Stimulated activated CD8-positive, alpha-beta memory T cell treated with anti-CD3 and anti-CD28 coated beads, Interleukin-4, amount 100 ng/mL, for 24 hours (primary cell): Measurements from ENCODE around the gene NELFE.

Experiments used
- DNase-seq: peaks from one replicate; pipeline ENCODE4 v3.0.0-alpha.2; 2020; ENCODE audit warnings: low read depth

NELFE gene

DNA sequence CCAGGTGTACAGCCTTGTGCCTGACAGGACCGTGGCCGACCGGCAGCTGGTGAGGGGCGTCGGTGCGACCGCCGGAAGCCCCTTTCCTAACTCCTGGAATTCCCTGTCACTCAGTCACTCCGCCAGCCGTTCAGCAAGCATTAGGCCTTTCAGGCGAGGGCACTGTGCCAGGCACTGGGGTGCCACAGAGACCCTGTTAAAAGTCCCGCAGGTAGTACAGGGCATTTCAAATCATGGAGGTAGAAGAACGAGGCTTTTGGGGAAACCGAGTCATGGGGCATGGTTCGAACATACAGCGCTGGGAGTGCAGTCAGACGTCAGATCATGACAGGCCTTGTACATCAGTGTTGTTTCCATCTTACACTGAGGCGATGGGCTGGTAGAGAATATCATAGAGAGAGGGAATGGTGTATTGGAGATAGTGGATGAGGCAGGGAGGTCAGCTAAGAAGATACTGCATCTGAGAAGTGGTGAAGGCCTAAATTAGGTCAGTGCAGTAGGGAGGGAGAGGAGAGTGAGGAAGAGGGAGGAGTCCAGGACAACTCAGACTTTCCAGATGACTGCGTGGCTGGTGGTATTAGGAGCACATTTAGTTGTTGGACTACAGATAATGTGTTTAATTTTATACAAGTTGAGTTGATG, 14.1 kb upstream of the NELFE start:
- no peak for DNase-seq

DNA sequence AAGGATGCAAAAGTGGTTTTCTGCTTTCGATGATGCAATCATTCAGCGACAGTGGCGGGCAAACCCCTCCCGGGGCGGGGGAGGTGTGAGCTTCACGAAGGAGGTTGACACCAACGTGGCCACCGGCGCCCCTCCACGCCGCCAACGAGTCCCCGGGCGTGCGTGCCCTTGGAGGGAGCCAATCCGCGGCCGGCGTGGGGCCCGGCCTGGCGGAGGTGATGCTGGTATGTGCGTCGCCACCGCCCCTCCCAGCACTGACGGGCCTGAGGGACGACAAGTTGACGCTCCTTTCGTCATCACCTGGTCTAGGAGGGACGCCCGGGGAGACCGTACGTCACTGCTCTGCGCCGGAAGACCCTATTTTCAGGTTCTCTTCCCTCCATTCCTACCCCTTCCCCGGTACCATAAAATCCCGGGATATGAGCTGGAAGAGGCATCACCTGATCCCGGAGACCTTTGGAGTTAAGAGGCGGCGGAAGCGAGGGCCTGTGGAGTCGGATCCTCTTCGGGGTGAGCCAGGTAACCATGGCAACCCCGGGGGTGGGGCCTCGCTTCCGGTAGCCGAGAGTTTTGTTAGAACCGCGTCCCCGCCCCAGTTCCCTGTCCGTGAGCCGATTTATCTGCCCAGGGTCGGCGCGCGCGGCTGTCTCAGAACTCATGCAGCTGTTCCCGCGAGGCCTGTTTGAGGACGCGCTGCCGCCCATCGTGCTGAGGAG, 13.4 kb upstream of the NELFE start, which contains the start of gene DXO:
Gene DXO (minus strand): TSS at position 146 of the 716 bp plus-strand sequence. CDS start 463 bp downstream, outside the sequence.
- DNase-seq = peak; percentile 96

DNA sequence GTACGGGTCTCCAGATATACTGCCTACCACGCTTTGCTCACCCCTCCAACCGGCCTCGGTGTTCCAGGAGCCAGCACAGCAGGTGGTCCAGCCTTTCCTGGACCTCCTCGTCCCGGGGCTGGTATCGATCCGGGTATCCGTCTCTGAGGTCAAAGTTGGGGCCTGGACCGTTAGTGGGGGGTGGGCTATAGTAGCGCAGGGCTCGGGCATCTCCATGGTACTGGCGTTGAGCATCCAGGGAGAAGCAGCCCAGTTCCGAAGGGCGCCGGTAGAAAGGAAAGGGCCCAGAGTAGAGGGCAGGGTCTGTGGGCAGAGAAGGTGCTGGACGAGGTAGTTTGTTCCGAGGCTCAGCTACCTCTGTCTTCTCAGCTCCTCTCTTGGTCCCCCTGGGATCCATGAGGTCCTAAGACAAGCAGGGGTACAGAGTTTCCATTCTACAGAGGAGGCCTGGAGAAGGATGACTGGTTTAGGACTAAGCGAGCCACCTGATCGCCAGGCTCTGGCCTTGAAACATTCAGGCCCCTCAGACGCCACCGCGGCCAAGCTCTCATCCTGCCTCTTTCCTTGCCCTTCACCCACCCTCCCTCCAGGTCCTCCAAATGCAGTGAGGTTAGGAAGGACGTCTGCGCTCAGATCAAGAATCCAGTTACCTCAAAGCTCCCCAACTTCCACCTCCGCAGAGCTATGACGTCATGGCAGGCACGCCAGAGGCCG, 12.7 kb upstream of the NELFE start:
- no peak for DNase-seq

DNA sequence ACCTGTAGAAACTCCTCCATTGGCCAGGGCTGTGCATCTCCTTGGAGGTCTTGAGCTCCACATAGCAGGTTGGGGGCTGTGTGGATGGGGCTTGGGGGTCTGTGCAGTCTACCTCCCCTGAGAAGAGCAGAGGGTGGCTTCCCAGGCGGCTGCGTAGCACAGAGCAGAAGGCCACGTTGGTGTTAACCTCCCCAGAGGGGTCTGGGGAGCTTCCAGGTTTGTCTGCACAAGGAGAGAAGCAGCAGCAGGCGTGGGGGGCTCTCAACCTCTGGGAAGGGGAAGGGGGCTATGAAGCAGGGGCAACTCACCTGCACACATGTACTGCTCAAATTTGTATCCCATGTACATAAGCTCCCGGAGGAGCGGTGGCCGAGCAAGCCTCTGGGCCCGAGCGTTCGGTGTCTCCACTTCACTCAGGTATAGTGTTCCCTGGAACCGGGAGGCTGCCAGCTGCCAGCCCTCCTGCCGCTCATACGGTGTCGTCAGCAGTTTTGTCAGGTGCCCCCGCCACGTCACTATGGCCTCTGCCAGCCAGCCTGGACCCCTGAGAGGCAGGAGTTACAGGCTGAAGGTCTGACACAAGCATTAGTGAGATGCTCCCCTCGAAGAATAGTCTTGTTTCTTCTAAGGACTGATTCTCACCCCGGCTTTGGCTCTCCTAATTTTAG, 12.0 kb upstream of the NELFE start:
- DNase-seq = no peak

DNA sequence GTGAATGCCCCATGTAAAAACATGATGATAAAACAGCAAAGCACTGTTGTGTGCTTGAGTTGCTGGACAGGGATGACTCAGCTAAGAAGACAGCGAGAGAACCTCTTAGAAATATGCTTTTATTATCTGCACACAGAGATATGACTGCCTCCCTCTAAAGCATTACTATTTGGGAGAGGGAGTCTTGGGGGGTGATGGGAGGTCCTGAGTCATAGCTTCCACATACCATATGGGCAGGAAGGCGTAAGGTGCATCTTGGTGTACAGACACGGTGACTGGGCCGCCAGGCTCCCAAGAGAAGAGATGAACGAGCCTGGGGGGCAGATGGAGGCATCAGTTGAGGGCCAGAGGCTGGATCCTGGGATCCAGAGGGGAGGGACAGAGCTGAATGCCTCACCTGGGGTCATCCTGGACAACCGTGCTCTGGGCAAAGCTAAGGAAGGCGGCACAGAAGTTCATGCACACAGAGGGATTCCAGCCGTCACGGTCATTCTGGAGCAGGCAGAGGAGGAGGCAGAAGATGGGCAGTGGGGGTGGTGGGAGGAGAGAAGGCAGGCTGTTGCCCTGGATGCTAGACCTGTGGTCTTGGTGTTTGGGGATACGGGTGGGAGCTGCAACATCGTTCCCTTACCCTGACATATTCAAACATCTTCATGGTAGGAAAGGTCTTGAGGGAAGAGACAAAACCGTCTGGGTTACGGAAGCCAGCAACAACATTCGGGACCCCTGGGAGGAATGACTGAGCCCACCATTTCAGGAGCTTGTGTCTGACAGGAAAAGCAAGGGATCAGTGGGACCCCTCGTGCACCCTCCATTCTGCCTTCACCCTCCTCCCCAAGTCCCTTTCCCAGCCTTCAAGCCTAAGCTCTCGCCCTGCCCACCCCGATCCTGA, 11.2 kb upstream of the NELFE start:
- DNase-seq = no peak

DNA sequence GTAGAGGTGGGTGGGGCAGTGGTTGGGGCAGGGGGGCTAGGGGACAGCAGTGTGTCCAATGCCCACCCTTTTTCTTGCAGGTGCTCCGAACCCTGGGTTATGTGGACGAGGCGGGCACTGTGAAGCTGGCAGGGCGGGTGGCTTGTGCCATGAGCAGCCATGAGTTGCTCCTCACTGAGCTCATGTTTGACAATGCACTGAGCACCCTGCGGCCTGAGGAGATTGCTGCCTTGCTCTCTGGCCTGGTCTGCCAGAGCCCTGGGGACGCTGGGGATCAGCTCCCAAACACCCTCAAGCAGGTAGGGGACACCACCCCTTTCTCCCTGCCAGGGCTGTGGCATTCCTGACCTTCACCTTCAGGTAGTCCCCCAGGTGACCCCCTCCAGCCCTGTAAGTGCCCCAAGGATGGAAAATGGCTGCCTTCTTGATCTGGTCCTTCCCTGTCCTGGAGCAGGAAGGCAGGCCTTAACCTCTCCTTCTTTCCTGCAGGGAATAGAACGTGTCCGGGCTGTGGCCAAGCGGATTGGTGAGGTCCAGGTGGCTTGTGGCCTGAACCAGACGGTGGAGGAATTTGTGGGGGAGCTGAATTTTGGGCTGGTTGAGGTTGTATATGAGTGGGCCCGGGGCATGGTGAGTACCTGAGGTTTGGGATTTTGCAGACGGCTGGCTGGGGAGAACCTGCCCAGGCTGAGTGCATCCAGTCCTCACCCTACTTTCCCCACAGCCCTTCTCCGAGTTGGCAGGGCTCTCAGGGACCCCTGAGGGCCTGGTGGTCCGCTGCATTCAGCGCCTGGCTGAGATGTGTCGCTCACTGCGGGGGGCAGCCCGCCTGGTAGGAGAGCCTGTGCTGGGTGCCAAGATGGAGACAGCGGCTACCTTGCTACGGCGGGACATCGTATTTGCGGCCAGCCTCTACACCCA, 10.3 kb upstream of the NELFE start:
- no peak for DNase-seq

DNA sequence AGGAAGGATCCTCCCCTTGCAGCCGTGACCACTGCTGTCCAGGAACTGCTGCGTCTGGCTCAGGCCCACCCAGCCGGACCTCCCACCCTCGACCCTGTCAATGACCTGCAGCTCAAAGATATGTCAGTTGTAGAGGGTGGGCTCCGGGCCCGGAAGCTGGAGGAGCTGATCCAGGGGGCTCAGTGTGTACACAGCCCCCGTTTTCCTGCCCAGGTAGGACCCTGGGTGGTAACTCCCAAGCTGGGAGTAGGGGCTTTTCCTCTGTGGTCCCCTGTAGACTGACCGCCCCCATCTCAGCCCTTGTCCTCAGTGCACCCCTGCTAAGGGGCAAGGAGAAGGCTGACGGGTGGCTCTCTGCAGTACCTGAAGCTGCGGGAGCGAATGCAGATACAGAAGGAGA, 9.6 kb upstream of the NELFE start:
- DNase-seq = no peak

DNA sequence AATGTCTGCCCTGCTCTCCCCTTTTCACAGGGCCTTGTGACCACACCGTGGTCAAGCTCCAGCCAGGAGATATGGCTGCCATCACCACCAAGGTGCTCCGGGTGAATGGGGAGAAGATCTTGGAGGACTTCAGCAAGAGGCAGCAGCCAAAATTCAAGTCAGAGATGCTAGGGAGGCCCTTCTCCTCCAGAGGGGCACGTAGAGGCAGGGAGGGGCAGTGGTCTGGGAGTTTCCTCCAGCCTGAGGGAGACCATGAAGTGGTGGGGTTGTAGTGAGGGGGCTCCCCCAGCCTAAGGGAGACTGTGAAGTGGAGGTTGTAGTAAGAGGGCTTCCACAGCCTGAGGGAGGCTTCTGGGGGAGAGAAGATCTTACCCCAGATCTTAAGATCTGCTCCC, 9.2 kb upstream of the NELFE start:
- no peak for DNase-seq

DNA sequence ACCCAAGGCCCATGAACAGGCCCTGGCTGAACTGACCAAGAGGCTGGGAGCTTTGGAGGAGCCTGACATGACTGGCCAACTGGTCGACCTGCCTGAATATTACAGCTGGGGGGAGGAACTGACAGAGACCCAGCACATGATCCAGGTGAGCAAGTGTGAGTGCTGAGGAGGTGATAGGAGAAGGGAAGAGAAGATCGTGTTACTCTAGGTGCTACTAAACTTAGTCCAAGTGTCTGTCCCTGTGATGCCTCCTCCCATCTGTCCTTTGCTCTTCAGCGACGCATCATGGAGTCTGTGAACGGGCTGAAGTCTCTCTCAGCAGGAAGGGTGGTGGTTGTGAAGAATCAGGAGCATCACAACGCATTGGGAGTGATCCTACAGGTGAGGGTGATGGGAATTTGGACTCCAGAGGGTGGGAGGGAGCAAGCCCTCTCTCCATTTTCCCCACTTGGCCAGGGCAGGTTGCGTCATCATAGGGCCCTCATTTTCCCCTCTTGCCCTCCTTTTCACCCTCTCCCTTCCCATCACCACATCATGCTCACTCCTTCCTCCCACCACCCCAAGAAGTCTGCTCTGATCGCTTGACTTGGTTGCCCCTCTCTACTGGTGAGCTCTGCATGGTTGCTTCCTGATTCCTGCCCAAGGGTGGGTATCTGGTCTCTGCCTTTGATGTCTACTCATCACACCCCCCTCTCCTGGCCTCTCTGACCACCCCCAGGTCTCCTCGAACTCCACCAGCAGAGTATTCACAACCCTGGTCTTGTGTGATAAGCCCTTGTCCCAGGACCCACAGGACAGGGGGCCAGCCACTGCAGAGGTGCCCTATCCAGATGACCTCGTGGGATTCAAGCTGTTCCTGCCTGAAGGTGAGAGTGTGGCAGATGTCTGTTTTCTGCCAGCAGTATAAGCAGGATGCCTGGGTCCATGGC, 8.5 kb upstream of the NELFE start:
- no peak for DNase-seq

DNA sequence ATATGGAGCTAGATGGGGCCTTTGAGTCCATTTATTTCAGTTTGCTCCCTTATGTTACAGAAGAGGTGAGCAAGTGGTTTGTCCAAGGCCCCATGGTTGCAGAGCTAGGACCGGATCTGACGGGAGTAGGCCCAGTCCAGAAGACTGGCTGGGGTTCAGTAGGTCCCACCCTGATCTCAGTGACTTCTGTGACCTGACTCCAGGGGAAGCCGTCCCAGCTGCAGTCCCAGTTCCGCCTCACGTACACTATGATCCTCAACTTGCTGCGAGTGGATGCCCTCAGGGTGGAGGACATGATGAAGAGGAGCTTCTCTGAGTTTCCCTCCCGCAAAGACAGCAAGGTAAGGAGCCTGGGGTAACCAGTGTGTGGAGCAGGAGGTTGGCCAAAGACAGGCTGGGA, 7.7 kb upstream of the NELFE start:
- DNase-seq = no peak

DNA sequence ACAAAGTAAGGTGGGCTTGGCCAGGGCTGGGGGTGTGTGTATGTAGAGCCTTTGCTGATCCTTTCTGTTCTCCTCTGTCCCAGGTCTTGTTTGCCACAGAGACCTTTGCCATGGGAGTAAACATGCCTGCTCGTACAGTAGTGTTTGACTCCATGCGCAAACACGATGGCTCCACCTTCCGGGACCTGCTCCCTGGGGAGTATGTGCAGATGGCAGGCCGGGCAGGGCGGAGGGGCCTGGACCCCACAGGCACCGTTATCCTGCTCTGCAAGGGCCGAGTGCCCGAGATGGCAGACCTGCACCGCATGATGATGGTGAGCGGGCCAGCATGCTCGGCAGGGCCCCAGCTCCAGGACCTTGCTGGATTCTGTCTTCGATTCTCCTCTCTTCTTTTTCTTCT, 6.9 kb upstream of the NELFE start:
- no peak for DNase-seq

DNA sequence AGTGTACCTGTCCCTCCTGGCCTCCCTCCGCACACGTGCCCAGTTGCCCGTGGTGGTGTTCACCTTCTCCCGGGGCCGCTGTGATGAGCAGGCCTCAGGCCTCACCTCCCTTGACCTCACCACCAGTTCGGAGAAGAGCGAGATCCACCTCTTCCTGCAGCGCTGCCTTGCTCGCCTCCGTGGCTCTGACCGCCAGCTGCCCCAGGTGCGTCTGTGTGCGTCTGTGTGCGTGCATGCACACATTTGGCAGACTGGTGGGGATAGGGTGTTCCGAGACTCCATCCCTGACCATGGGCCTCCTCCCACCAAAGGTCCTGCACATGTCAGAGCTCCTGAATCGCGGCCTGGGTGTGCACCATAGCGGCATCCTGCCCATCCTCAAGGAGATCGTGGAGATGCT, 5.2 kb upstream of the NELFE start:
- no peak for DNase-seq

DNA sequence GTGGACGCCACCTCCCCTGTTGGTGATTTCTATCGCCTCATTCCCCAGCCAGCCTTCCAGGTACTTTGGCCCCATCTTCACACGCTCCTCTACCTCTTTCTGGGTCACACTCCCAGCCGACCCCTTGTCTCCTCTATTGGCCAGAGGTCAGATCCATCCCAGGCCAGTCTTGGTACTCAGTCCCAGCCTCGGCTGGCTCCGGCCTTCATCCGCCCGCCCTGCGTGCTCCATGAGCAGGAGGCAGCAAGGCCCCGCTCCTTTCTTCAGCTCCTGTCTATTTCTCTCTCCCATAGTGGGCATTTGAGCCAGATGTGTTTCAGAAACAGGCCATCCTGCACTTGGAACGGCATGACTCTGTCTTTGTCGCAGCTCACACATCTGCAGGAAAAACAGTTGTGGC, 2.8 kb upstream of the NELFE start:
- no peak for DNase-seq

DNA sequence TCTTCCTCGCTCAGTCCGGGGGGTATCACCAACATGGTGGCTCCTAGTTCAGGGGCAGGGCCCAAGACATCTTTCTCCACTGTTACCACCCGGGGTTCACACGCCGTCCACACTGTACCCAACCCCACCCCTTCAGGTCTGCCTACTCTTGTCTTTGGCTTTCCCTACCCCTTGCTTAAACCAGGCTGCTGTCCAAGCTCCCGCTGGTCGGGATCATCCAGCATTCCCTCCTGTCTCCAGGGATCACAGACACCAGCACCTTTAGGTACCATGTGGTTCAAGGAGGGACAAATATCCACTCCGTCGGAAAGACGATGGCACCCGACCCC, 395 bp downstream of the NELFE start:
- DNase-seq = no peak

DNA sequence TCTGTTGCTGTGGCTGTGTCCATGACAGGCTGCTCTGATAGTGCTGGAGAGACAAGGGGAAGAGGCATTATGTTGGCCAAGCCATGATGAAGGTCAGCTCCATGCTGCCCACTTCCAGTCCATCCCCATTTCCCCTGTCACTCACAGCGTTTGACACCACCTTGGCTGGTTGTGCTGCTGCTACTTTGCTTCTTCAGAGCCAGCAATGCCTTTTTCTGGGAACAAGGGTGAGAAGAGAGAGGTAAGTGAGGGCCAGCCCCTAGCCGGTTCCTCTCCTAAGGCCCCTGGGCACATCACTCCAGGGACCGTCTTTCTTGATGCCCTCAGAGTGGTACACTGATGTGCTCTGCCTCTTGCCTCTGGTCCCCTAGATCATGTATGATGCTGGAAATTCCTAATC, 2.0 kb downstream of the NELFE start:
- no peak for DNase-seq

DNA sequence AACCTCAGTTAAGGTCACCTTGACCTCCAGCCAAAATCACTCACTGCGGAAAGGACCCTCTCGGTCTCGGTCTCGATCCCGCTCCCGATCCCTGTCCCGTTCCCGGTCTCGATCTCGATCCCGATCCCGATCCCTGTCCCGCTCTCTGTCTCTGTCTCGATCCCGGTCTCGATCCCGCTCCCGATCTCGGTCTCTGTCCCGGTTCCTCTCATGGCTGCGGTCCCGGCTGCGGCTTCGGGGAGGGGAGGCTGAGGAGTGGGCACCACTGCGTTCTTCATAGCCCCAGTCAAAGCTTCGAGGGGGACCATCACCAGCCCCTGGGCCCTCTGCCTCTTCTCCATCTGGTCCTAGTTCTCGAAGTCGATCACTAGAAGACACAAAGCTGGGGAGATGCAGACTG, 4.3 kb downstream of the NELFE start:
- no peak for DNase-seq

DNA sequence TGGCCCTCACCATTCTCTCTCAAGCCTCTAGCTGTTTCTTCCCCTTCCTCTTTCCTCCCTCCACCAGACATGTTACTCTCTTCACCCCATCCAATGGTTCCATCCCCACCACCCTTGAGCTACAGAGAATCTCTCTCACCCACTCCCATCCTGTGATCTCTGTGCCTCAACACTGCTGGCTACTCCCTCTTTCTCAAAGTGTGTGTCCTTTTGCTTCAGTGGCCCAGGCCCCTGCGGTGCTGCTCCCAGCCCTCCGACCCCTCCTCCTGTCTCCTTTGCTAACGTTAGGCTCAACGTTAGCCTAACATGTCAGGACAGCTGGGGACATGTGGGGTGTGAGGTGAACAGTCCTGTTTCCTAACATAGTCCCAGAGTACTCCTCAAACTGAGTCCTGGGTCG, 5.9 kb downstream of the NELFE start:
- no peak for DNase-seq

DNA sequence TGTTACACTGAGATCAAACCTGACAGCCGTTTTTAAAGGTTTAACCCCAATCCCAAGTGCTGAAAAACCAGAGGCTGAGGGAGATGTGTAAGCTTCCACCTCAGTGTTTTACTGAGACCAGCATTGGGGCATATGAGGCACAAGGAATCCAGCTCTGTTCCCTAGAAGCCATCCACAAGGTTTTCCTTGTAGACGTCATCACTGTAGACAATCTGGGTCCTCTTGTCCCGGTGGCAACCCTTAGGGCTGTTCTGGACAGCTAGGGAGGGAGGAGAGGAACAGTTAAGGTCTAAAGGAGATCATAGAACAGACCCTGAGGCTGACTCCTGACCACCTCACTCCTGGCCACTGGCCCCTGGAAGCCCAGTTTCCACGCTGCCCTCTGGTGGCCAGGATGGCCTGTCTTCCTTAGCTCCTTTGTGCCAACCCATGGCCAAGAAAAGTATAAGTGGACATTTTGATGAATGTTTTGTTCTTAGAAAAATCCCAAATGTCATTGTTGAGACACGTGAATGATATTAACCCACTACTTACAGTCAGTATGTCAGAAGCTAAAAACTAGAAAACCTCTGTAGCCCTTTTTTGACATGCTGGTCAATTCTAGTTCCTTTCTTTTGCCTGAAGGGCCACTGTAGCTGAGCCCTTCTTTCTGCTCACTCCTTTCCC, 6.5 kb downstream of the NELFE start:
- no peak for DNase-seq

DNA sequence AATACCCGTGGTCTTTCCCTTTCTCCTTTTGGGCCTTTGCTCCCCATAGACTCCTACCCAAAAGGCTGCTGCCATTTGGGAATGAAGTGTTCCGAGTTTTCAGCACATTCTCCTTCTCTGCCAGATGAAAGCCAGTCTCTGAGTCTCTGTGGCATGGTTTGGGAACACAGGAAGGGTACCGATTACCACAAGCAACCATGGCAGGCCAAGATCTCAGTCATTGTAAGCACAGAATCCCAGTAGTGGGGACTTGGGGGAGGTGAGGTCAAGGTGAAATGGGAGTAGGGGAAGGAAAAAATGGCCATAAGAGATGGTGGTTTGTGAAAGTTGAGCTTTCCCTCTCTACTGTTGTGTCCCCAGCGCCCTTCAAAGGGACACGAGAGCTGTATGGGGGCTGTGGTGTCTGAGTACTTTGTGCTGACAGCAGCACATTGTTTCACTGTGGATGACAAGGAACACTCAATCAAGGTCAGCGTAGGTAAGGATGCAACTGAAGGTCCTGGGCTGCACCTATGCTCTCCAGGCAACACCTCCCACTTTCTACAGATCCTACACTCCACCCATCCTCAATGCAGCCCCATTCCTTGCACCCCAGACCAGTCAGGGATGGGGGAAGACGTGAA, 8.7 kb downstream of the NELFE start:
- DNase-seq = no peak
